Measurements from ENCODE around the gene KCNG3.

DNA sequence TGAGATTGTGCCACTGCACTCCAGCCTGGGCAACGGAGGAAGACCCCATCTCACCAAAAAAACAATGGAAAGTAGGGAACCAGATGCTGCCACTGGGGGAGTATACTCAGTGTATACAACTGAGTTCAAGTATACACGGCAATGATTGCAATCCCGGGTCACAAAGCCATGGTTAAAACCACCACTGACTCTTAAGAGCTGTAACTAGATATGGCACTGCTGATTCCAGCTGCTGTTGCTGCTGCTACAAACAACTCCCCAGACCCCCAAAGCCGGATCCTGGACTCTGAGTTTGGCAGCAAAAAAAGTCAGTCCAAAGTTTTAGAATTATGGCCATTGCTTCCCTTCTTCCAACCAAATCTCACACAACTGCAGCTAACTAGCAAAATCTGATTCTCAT is 89.1 kb downstream of the KCNG3 start:
- TF ChIP-seq FOXP2 (optimal IDR thresholded peaks at IDR 0.05; ENCODE audit: control extremely low read depth, extremely low read length, insufficient read depth) (no peak), POLR2AphosphoS5 (IDR thresholded peaks at IDR 0.05; ENCODE audit: borderline replicate concordance, low read depth, low read length) (no peak), EZH2 (IDR thresholded peaks at IDR 0.05) (no peak)

All from SK-N-MC (cell line).